Measurements from ENCODE around the gene RAB1B.
"Not testable (repeated sequence)": the region's sequence is repeated elsewhere in the genome, so short reads cannot be mapped to it uniquely, and the experiment has no call there.

Gene RAB1B

GRCh38 chr11:66267379-66268243, 828 bp upstream of the RAB1B start:
- peak; percentile 86 for DNase-seq (ENCODE audit: low spot score)

- DNase-seq (ENCODE audit: low spot score) = peak; percentile 17
These were observed 790 bp downstream of the RAB1B start for GRCh38 chr11:66268952-66269905.

- DNase-seq (ENCODE audit: low spot score) = no peak
These were observed 3.4 kb downstream of the RAB1B start for GRCh38 chr11:66271816-66272215.

GRCh38 chr11:66272596-66272995, 4.2 kb downstream of the RAB1B start:
- peak; percentile 48 for DNase-seq (ENCODE audit: low spot score)

DNA sequence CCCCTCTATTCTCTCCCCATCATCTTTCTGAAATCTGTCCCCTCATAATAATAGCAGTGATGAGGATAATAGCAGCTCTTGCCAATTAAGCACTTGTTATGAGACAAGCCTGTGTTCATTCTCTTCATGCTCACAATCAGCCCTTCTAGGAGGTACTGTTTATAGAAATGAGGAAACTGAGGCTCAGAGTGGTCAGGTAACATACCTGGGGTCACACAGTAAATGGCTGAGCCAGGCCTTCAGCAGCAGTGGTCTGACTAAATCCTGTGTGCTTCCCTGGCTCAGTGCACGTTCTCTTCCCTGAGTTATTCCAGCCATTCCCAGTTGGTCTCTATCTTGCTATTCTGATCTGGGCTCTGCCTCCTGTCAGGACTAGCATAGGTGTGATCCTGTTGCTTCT, 5.8 kb downstream of the RAB1B start:
- no peak for DNase-seq (ENCODE audit: low spot score)

- no peak for DNase-seq (ENCODE audit: low spot score)
These were observed 7.0 kb downstream of the RAB1B start for GRCh38 chr11:66275396-66275795.

DNA sequence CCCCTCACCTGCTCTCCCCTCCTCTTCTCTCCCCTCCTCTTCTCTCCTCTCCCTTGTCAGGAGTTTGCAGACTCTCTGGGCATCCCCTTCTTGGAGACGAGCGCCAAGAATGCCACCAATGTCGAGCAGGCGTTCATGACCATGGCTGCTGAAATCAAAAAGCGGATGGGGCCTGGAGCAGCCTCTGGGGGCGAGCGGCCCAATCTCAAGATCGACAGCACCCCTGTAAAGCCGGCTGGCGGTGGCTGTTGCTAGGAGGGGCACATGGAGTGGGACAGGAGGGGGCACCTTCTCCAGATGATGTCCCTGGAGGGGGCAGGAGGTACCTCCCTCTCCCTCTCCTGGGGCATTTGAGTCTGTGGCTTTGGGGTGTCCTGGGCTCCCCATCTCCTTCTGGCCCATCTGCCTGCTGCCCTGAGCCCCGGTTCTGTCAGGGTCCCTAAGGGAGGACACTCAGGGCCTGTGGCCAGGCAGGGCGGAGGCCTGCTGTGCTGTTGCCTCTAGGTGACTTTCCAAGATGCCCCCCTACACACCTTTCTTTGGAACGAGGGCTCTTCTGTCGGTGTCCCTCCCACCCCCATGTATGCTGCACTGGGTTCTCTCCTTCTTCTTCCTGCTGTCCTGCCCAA, 7.7 kb downstream of the RAB1B start:
- no peak for DNase-seq (ENCODE audit: low spot score)

GRCh38 chr11:66276619-66277018, 8.2 kb downstream of the RAB1B start:
- DNase-seq (ENCODE audit: low spot score) = not testable (repeated sequence)

DNA sequence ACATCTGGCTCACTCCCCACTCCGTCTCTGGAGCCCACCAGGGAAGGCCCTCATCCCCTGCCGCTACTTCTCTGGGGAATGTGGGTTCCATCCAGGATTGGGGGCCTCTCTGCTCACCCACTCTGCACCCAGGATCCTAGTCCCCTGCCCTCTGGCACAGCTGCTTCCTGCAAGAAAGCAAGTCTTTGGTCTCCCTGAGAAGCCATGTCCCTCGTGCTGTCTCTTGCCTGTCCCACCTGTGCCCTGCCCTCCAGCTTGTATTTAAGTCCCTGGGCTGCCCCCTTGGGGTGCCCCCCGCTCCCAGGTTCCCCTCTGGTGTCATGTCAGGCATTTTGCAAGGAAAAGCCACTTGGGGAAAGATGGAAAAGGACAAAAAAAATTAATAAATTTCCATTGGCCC, 8.6 kb downstream of the RAB1B start:
- DNase-seq (ENCODE audit: low spot score) = not testable (repeated sequence)

- DNase-seq (ENCODE audit: low spot score) = peak; percentile 49
These were observed 9.3 kb downstream of the RAB1B start, which contains the start of gene CNIH2 for GRCh38 chr11:66277471-66278362. Gene CNIH2 (plus strand): TSS chr11:66278175. CDS start chr11:66278457, 282 bp downstream.

- peak; percentile 66 for DNase-seq (ENCODE audit: low spot score)
These were observed 10.1 kb downstream of the RAB1B start for GRCh38 chr11:66278363-66279091.

- no peak for DNase-seq (ENCODE audit: low spot score)
These were observed 10.8 kb downstream of the RAB1B start for GRCh38 chr11:66279092-66279734.

- DNase-seq (ENCODE audit: low spot score) = no peak
These were observed 12.0 kb downstream of the RAB1B start for GRCh38 chr11:66280428-66280827.

GRCh38 chr11:66281001-66281400, 12.6 kb downstream of the RAB1B start:
- DNase-seq (ENCODE audit: low spot score) = no peak

GRCh38 chr11:66281776-66282467, 13.5 kb downstream of the RAB1B start:
- no peak for DNase-seq (ENCODE audit: low spot score)

GRCh38 chr11:66282468-66283455, 14.3 kb downstream of the RAB1B start:
- DNase-seq (ENCODE audit: low spot score) = peak; percentile 99

- no peak for DNase-seq (ENCODE audit: low spot score)
These were observed 15.1 kb downstream of the RAB1B start for GRCh38 chr11:66283461-66284105.

Data from CD4-positive, alpha-beta T cell treated with Interleukin-15 for 4 hours (primary cell).